ENCODE data around the gene CUX1. TPM values are rescaled to one million over a fixed set of nuclear protein-coding genes. Genes with fewer than 3 reads are reported as not detected.

The CUX1 gene
- total RNA-seq, 1 experiment from 2014 or later: 53.5 TPM

DNA sequence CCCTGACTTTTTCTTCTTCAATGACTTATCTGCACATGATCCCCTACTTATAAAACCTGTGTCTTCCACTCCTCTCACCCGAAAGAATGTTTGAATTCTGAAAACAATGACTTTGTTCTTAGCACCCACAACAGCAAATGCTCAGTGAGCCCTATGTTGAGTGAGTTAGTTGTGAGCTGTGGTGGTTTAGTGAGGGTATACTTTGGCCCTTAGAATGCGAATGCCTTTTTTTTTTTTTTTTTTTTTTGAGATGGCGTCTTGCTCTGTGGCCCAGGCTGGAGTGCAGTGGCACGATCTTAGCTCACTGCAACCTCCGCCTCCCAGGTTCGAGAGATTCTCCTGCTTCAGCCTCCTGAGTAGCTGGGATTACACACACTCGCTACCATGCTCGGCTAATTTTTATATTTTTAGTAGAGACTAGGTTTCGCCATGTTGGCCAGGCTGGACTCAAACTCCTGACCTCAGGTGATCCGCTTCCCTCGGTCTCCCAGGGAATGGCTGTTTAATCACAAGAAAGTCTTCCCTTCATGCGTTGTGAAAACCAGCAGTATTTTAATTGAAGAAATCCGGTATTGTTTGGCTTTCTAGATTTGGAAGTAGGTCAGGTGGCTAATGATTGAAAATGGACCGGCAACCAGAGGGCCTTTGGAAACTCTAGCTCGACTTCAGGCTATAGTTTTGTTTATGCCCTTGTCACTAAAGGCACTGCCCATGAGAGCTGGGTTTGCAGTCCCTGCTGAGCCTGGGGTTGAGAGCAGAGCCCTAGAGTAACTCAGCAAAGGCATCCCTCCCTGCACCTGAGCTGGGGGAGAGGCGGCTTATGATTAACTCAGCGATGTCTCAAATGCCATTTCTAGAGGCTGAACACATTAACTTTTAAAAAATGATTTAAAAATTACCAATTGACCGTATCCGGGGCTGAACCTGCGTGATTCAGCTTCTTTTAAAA lies 41.3 kb downstream of the CUX1 start:
- no peak overlapping the region for H2BK120ac ChIP-seq (ENCODE audit: low read depth, low read length, poor library complexity, severe bottlenecking)
- H3T11ph ChIP-seq (ENCODE audit: low read length): no peak overlapping the region
- Mint-ChIP-seq H3K4me3 (no peak overlapping the region), H3K36me3 (ENCODE audit: insufficient read depth in 1 of 3, low read depth in 3 of 3) (no peaks in the 10 kb centered on the region), H3K4me1 (peaks cover 66 to 83% of the 10 kb centered on the region in 2 experiments), H3K9me3 (no peaks in the 10 kb centered on the region), H3K27ac (peak overlapping the region in 2 of 3 experiments; percentile 59 to 63; a peak in 3 of 7 replicates), H3K27me3 (ENCODE audit: low read depth) (no peaks in the 10 kb centered on the region)
- H3K4ac ChIP-seq (ENCODE audit: low read depth, low read length): no peak overlapping the region
- no peaks in the 10 kb centered on the region for H3K27me3 ChIP-seq (ENCODE audit: insufficient read depth, low read length)
- no peak overlapping the region for H3K4me2 ChIP-seq (ENCODE audit: insufficient read depth, insufficient read length, low read length)
- H4K8ac ChIP-seq (replicated peaks; ENCODE audit: insufficient read length, low read depth, low read length): no peak overlapping the region
- no peaks in the 10 kb centered on the region for H3K23me2 ChIP-seq (ENCODE audit: insufficient read length, low read depth, low read length, poor library complexity, severe bottlenecking)
- H4K91ac ChIP-seq (ENCODE audit: insufficient read length, low read depth, low read length): no peak overlapping the region
- no peak overlapping the region for H2BK15ac ChIP-seq (ENCODE audit: low read depth, low read length)
- DNase-seq: no peak
- H3K79me2 ChIP-seq (ENCODE audit: insufficient read depth, low read length): peaks cover 50% of the 10 kb centered on the region
- no peak overlapping the region for H2BK5ac ChIP-seq (ENCODE audit: insufficient read length, low read length)
- H3K79me1 ChIP-seq (ENCODE audit: insufficient read depth, low read depth, low read length, poor library complexity, severe bottlenecking): peaks cover 2% of the 10 kb centered on the region
- no peak overlapping the region for H2BK20ac ChIP-seq (ENCODE audit: low read depth, low read length, poor library complexity, severe bottlenecking)
- H3K9ac ChIP-seq (ENCODE audit: extremely low read depth, insufficient read length, low read length): no peak overlapping the region
- H4K5ac ChIP-seq (ENCODE audit: insufficient read length, low read depth, low read length): no peak overlapping the region
- H4K20me1 ChIP-seq (ENCODE audit: control insufficient read depth, insufficient read depth, insufficient read length): no peaks in the 10 kb centered on the region
- H3K9me3 ChIP-seq (ENCODE audit: control insufficient read depth, low read depth, low read length): no peaks in the 10 kb centered on the region
- peaks cover 15% of the 10 kb centered on the region; the same call in 1 of the 2 replicates for H3K4me1 ChIP-seq (ENCODE audit: insufficient read depth, low read length)
- no peak overlapping the region for H2AK5ac ChIP-seq (ENCODE audit: insufficient read length, low read length)
- TF ChIP-seq, protein P1, sequence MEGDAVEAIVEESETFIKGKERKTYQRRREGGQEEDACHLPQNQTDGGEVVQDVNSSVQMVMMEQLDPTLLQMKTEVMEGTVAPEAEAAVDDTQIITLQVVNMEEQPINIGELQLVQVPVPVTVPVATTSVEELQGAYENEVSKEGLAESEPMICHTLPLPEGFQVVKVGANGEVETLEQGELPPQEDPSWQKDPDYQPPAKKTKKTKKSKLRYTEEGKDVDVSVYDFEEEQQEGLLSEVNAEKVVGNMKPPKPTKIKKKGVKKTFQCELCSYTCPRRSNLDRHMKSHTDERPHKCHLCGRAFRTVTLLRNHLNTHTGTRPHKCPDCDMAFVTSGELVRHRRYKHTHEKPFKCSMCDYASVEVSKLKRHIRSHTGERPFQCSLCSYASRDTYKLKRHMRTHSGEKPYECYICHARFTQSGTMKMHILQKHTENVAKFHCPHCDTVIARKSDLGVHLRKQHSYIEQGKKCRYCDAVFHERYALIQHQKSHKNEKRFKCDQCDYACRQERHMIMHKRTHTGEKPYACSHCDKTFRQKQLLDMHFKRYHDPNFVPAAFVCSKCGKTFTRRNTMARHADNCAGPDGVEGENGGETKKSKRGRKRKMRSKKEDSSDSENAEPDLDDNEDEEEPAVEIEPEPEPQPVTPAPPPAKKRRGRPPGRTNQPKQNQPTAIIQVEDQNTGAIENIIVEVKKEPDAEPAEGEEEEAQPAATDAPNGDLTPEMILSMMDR (conservative IDR thresholded peaks at IDR 0.05): no peak
- no peak overlapping the region for H3K14ac ChIP-seq (ENCODE audit: insufficient read depth, low read length)
- no peak overlapping the region for H3K23ac ChIP-seq (ENCODE audit: insufficient read length, low read depth, low read length)
- no peak overlapping the region for H2AFZ ChIP-seq (ENCODE audit: low read length)
- H3K56ac ChIP-seq (ENCODE audit: insufficient read length, low read depth, low read length): no peak overlapping the region
- H3K27ac ChIP-seq (ENCODE audit: insufficient read length, low read depth, low read length): peak overlapping the region; percentile 13
- no peak overlapping the region for H2BK12ac ChIP-seq (ENCODE audit: insufficient read length, low read depth, low read length)
- no CpG with 5 or more reads among the region's 20 CpGs for WGBS (ENCODE audit: extremely low coverage, insufficient read length, low lambda C conversion rate)
- no peak overlapping the region for H3K18ac ChIP-seq (ENCODE audit: insufficient read length, low read depth, low read length)

Data from H9 (cell line).